Activated CD4-positive, CD25-positive, alpha-beta regulatory T cell (primary cell): Measurements from ENCODE around the gene FRAS1.
"Not testable (repeated sequence)": the region's sequence is repeated elsewhere in the genome, so short reads cannot be mapped to it uniquely, and the experiment has no call there.

Experiments
- DNase-seq, 4 experiments: peaks; one replicate each; lab custom pipeline; 2025; lab: John Stamatoyannopoulos, UW

Gene FRAS1

GRCh38 chr4:78325271-78326157 lies 268.4 kb downstream of the FRAS1 start:
- no peak for DNase-seq

DNA sequence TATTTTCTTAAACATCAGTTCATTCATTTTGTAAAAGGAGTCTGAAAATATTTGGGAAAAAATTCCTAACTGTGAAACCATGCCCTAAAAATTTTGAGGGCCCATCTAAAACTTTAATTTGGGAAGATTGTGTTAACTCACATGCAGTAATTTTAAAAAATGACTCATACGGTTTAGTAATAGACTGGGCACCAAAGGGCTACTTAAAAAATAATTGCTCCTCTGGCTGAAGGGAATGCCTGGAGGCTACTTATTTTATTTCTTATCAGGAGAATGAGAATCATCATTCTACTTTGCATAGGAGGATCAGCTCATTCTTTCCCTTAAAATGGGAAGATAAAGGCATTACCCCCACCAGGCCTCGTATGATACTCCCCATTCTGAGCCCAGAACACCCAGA lies 271.5 kb downstream of the FRAS1 start:
- DNase-seq = not testable (repeated sequence)

DNA sequence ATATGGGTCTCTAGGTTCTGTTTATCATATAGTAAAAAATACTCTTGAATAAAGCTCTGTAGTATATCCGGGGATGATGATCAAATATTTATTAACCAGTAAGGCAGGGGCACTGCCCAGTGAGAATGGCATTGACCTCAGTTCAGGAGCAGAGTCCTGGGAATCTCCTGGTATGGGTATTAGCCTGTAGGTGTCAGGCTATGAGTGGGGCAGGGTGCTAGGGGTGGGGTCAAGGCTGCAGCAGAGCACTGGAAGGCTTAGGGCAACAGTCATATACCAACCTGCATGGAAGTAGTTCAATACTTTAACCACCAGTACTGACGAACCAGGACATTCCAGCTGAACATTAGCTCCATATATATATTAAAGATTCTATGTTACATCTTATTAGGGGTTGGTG lies 274.1 kb downstream of the FRAS1 start:
- DNase-seq = no peak

DNA sequence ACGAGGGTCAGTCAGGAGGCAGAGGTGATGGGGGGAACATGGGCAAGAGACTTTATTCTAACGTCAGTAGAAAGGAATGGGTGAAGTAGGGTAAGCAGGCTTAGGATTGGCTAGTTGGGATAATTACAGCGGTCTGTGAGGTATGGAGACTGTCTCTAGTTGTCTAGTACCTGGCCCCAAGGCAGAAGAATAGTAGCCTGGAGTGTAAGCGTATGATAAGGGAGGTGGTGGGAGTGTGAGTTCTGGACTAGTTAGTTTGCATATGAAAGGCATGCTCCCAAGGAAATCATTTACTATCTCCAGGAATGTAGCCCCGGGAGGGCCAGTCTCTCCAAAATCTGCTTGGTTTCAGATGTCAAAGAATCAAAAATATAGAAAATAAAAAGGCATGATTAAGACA lies 274.8 kb downstream of the FRAS1 start:
- no peak for DNase-seq

DNA sequence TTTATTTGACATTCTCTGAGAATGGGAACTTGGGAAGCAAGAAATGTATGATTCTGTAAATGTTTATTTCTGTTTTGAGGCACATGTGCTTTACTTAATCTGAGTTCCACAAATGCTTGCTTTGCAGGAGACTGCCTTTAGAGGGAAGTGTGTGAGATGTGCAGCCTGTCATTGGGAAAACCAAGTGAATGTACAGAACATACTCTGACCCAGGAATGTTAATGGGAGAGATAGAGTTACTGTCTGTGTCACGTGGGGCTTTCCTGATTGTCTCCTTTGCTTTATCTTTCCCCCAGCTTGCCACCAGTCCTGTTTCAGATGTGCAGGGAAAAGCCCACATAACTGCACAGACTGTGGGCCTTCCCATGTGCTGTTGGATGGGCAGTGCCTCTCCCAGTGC lies 275.9 kb downstream of the FRAS1 start:
- DNase-seq = no peak

- DNase-seq = no peak
Measured at GRCh38 chr4:78336093-78336943, 279.2 kb downstream of the FRAS1 start.

DNA sequence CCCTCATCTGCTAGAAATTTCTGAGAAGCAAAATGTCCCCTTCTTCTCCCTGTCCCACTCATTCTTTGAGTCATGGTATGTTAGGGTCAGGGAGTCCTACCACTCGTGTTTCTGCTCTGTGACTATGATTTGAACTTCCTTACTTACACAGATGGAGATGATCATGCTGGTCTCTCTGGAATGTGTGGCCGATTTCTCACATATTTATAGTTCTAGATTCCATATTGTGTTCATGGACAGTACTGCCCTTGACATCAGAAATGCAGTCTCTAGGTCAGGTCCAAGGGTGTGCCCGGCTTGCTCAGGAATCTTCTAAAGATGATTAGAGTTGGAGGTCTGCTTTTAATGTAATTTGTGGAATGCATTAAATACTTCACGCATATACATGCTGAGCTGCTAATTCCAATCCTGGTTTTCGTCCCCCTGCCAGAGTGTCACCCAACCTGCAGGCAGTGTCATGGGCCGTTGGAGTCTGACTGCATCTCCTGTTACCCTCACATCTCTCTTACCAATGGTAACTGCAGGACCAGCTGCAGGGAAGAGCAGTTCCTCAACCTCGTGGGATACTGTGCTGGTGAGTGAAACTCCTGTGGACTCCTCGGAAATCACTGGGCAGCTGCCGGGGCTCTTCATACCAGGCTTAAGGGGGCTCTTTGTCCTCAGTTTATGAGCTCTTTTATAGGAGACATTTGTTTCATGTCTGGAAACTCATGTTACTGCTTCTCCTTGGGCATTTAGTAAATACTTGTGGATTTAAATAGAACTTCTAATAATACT lies 280.3 kb downstream of the FRAS1 start:
- no peak for DNase-seq

GRCh38 chr4:78342125-78342524 lies 285.0 kb downstream of the FRAS1 start:
- DNase-seq = no peak

- no peak for DNase-seq
Measured at GRCh38 chr4:78343682-78344081, 286.6 kb downstream of the FRAS1 start.

- DNase-seq = no peak
Measured at GRCh38 chr4:78345237-78345636, 288.1 kb downstream of the FRAS1 start.

- no peak for DNase-seq
Measured at GRCh38 chr4:78346222-78346621, 289.1 kb downstream of the FRAS1 start.

GRCh38 chr4:78347527-78347926 lies 290.4 kb downstream of the FRAS1 start:
- no peak for DNase-seq

DNA sequence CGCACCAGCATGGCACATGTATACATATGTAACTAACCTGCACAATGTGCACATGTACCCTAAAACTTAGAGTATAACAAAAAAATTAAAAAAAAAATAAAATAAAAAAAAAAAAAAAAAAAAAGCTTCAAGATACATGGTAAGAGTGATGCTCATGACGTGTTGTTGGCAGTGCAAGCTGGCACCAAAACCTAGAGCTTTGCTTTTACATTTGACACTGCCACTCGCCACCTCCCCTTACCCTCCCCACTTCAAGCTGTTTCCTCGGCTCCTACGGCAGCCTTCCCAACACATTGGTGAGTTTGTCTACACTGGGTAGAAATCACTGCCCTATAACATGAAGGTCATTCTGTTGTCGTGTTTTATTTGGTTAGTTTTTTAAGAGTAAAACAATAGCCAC lies 296.8 kb downstream of the FRAS1 start:
- DNase-seq = no peak

DNA sequence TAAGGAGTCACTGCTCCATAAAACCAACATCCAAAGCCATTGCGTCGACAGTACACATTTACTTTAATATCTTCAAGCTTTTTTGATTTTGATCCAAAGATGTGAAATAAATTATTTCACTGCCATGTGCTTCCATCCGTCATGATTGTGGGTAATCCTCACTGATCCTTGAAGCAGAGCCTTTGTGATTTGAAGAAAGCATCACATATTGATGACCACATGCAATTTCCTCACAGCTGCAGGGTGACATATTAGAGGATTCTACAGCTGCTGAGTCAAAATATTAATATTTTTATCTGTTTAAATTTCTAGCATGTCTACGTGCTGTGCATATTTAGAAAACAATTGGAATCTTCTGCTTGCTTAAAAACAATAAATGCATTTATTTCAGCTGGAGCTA lies 297.7 kb downstream of the FRAS1 start:
- no peak for DNase-seq

DNA sequence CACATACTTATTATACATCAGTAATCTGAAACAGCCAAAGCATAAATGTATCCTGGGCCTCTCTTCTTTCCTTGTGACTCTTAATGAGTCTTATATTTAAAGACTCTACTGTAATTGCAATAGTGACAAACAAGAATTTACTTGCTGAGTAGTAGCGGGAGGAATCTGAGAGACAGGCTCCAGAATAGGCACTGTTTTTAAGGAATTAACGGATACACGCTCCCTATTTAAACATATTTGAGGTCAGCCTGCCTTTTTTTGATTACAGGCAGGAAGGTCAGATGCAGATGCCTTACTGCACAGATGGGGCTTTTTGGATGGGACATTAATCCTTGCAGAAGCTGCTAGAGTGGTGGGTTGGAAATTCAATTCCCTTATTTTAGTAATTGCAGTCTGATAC lies 298.2 kb downstream of the FRAS1 start:
- DNase-seq = no peak

- DNase-seq = no peak
Measured at GRCh38 chr4:78356251-78356786, 299.2 kb downstream of the FRAS1 start.

GRCh38 chr4:78357122-78357521 lies 300.0 kb downstream of the FRAS1 start:
- no peak for DNase-seq

GRCh38 chr4:78360466-78360865 lies 303.3 kb downstream of the FRAS1 start:
- no peak for DNase-seq

DNA sequence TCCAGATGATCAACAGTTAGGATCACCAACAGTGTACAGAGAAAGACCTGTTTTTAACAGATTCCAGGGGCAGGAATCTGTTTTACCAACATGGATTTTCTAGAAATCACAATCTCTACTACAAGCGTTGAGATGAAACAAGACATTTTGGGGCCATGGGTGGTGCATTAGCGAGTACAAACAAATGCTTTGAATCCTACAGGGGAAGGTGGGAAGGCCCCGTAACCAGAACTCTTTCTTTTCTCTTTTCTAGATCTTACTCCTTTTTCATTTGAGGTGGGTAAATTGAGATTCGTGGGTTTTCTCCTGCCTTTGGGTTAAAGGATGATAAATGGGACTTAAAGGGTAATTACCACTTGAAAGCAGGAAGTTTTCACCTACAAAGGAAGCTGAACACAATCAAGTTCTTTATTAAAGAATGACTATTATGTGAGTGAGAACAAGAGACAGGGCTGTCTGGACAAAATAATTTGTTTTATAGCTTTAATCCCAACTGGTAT lies 304.5 kb downstream of the FRAS1 start:
- no peak for DNase-seq

GRCh38 chr4:78362310-78362709 lies 305.2 kb downstream of the FRAS1 start:
- DNase-seq = no peak

DNA sequence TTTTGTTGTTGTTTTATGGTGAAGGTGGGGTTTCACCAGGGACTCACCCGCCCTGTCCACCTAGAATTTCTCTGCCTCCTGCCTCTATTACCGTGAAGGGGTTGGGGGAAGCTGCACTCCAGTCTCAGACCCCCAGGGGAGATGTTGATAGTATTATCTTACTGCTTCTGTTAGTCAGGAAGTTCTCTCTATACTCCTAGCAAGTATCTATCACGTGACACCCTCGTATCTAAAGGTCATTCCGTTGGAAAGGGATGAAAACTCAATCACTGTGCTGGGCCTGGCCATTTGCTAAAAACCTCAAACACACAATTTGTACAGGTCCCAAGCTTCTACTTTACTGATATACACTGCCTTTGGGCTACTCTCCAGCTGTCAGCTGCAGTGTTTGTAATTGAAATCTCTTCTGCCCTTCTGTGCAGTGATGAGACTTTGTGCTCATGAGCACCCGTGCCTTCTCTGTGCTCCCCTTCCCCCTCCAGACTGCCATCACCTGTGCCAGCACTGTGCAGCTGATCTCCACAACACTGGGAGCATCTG lies 306.0 kb downstream of the FRAS1 start:
- no peak for DNase-seq

DNA sequence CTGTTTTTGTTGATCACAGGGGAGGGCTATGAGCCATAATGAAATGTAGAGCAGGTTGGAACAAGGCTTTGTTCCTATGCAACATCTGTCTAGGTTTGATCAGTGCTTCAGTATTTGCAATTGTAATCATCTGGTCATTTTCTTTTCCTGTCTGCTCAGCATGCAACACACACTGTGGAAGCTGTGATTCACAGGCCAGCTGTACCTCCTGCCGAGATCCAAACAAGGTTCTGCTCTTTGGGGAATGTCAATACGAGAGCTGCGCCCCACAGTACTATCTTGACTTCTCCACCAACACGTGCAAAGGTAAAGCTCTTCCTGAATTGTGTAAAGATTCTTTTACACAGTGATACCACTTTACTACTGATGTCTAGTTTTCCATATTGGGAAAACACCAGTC lies 312.6 kb downstream of the FRAS1 start:
- DNase-seq = no peak
